Neuronal stem cell (in vitro differentiated cells): ENCODE data around the gene RPLP1.
"Not testable (repeated sequence)": the region's sequence is repeated elsewhere in the genome, so short reads cannot be mapped to it uniquely, and the experiment has no call there.

Experiments
- DNase-seq: peaks from one replicate; pipeline ENCODE4 v3.0.0-alpha.2; 2013; ENCODE audit warnings: low spot score
- H2AFZ ChIP-seq: one replicate; pipeline ENCODE4 v1.6.1; 2013; ENCODE audit warnings: mild to moderate bottlenecking, low read length, inconsistent platforms
- H2AK5ac ChIP-seq: 2 replicates; pipeline ENCODE4 v1.6.1; 2013; ENCODE audit warnings: low read depth, mild to moderate bottlenecking, inconsistent platforms, low read length, moderate library complexity, mixed read lengths
- H2BK120ac ChIP-seq: 2 replicates; pipeline ENCODE4 v1.6.1; 2013; ENCODE audit warnings: low read depth, mild to moderate bottlenecking, inconsistent platforms, low read length, moderate library complexity, mixed read lengths
- H2BK12ac ChIP-seq: one replicate; pipeline ENCODE4 v1.6.1; 2013; ENCODE audit warnings: low read length, inconsistent platforms
- H2BK15ac ChIP-seq: 2 replicates; pipeline ENCODE4 v1.6.1; 2013; ENCODE audit warnings: mild to moderate bottlenecking, low read length, inconsistent platforms, mixed read lengths
- H2BK5ac ChIP-seq: one replicate; pipeline ENCODE4 v1.6.1; 2013; ENCODE audit warnings: inconsistent platforms, mild to moderate bottlenecking, low read length, moderate library complexity
- H3K14ac ChIP-seq: one replicate; pipeline ENCODE4 v1.6.1; 2013; ENCODE audit warnings: low read length, inconsistent platforms
- H3K18ac ChIP-seq: 2 replicates; pipeline ENCODE4 v1.6.1; 2013; ENCODE audit warnings: low read length, inconsistent platforms
- H3K23ac ChIP-seq: 2 replicates; pipeline ENCODE4 v1.6.1; 2013; ENCODE audit warnings: low read depth, mild to moderate bottlenecking, mixed read lengths, low read length, inconsistent platforms; ENCODE audit not compliant: poor library complexity
- H3K27ac ChIP-seq: replicated peaks from 3 replicates; pipeline ENCODE4 v1.5.1; 2013; ENCODE audit warnings: low read length, inconsistent platforms
- H3K27me3 ChIP-seq, 3 experiments: 2 replicates each; pipeline ENCODE4 v1.6.1; 2013; ENCODE audit warnings: low read length in 3 of 3, mild to moderate bottlenecking in 2 of 3, inconsistent platforms in 1 of 3, low read depth in 1 of 3, mixed read lengths in 1 of 3, moderate library complexity in 1 of 3; ENCODE audit not compliant: control insufficient read depth in 3 of 3, insufficient read depth in 3 of 3
- H3K36me3 ChIP-seq, 2 donors: replicated peaks in 1 of 2; 2 replicates each; pipeline ENCODE4 v1.6.1; 2013; ENCODE audit warnings: low read length in 2 of 2; ENCODE audit not compliant: control insufficient read depth in 2 of 2, insufficient read depth in 2 of 2
- H3K4ac ChIP-seq: 2 replicates; pipeline ENCODE4 v1.6.1; 2013; ENCODE audit warnings: inconsistent platforms, mild to moderate bottlenecking, low read length, moderate library complexity
- H3K4me1 ChIP-seq, 2 donors: 1 replicate in 1 of 2; 2 replicates in 1 of 2; pipeline ENCODE4 v1.6.1; 2013; ENCODE audit warnings: low read length in 2 of 2, low read depth in 1 of 2; ENCODE audit not compliant: control insufficient read depth in 2 of 2, insufficient read depth in 1 of 2
- H3K4me2 ChIP-seq: one replicate; pipeline ENCODE4 v1.6.1; 2013; ENCODE audit warnings: mild to moderate bottlenecking, low read length, inconsistent platforms; ENCODE audit not compliant: insufficient read depth, poor library complexity, severe bottlenecking
- H3K4me3 ChIP-seq, 2 donors: 2 replicates each; pipeline ENCODE4 v1.5.1; 2013; ENCODE audit warnings: low read length in 2 of 2, mild to moderate bottlenecking in 2 of 2, inconsistent platforms in 1 of 2, moderate library complexity in 1 of 2
- H3K79me1 ChIP-seq: one replicate; pipeline ENCODE4 v1.6.1; 2013; ENCODE audit warnings: low read depth, mild to moderate bottlenecking, inconsistent platforms, low read length, moderate library complexity
- H3K9ac ChIP-seq: one replicate; pipeline ENCODE4 v1.6.1; 2013; ENCODE audit warnings: mild to moderate bottlenecking, low read depth, low read length, inconsistent platforms; ENCODE audit not compliant: poor library complexity
- H3K9me3 ChIP-seq, 2 donors: replicated peaks in 1 of 2; 2 replicates each; pipeline versions ENCODE3 to v1.6.1; 2013; ENCODE audit warnings: low read length in 2 of 2, mild to moderate bottlenecking in 2 of 2, inconsistent platforms in 1 of 2, low read depth in 1 of 2, mixed read lengths in 1 of 2, moderate library complexity in 1 of 2; ENCODE audit not compliant: control insufficient read depth in 2 of 2, insufficient read depth in 1 of 2
- H4K8ac ChIP-seq: one replicate; pipeline ENCODE4 v1.6.1; 2013; ENCODE audit warnings: low read depth, mild to moderate bottlenecking, inconsistent platforms, low read length, moderate library complexity
- H4K91ac ChIP-seq: one replicate; pipeline ENCODE4 v1.6.1; 2013; ENCODE audit warnings: low read length, low read depth, mild to moderate bottlenecking, inconsistent platforms; ENCODE audit not compliant: poor library complexity
- WGBS, 2 donors: extraction: QIAGEN DNeasy Blood & Tissue Kit; methylation state at CpG; one replicate each; pipeline ENCODE4 v1.1.7; 2013; ENCODE audit warnings: missing lambda C conversion rate in 2 of 2, mixed read lengths in 1 of 2; ENCODE audit not compliant: insufficient read length in 2 of 2, insufficient replicate concordance in 1 of 2; ENCODE audit errors: extremely low coverage in 2 of 2; 5-methylcytosine and 5-hydroxymethylcytosine counted together

The RPLP1 gene

GRCh38 chr15:69446953-69447352 is 5.7 kb upstream of the RPLP1 start:
- no peak overlapping the region for H3K23ac ChIP-seq
- WGBS, 2 donors = no CpG with 5 or more reads among the region's 2 CpGs
- DNase-seq = no peak
- no peak overlapping the region for H3K4me2 ChIP-seq
- H3K27me3 ChIP-seq = no peaks in the 10 kb centered on the region
- H3K4ac ChIP-seq = no peak overlapping the region
- H3K79me1 ChIP-seq = no peaks in the 10 kb centered on the region
- no peak overlapping the region for H3K9ac ChIP-seq
- no peak overlapping the region for H4K91ac ChIP-seq
- no peaks in the 10 kb centered on the region for H3K9me3 ChIP-seq
- no peak overlapping the region for H2BK15ac ChIP-seq
- peaks cover 15 to 78% of the 10 kb centered on the region in 2 donors for H3K36me3 ChIP-seq
- no peak overlapping the region for H3K18ac ChIP-seq
- no peak overlapping the region for H2BK5ac ChIP-seq
- no peak overlapping the region for H2AK5ac ChIP-seq
- no peak overlapping the region for H3K4me3 ChIP-seq
- H3K27ac ChIP-seq = no peak overlapping the region
- peaks cover 0 to 2% of the 10 kb centered on the region in 2 donors for H3K4me1 ChIP-seq
- H4K8ac ChIP-seq = no peak overlapping the region
- H3K14ac ChIP-seq = no peak overlapping the region
- H2AFZ ChIP-seq = no peak overlapping the region
- no peak overlapping the region for H2BK120ac ChIP-seq
- H2BK12ac ChIP-seq = no peak overlapping the region

- H3K9me3 ChIP-seq, H2AK5ac ChIP-seq, DNase-seq, H2BK120ac ChIP-seq, H3K27ac ChIP-seq, H3K27me3 ChIP-seq, H3K4me3 ChIP-seq, H4K8ac ChIP-seq, H3K79me1 ChIP-seq, H3K23ac ChIP-seq, H2BK15ac ChIP-seq, H3K4me2 ChIP-seq, H3K14ac ChIP-seq, H3K18ac ChIP-seq, H2BK5ac ChIP-seq, H2AFZ ChIP-seq, H2BK12ac ChIP-seq, H4K91ac ChIP-seq, H3K4ac ChIP-seq, H3K9ac ChIP-seq, H3K4me1 ChIP-seq: not testable (repeated sequence)
- H3K36me3 ChIP-seq = peaks cover 13 to 65% of the 10 kb centered on the region in 2 donors
- no CpG with 5 or more reads among the region's 4 CpGs for WGBS, 2 donors
Measured at GRCh38 chr15:69450221-69450620, 2.4 kb upstream of the RPLP1 start.

- no CpG with 5 or more reads among the region's 12 CpGs for WGBS, 2 donors
- Histone ChIP-seq H3K27me3 (no peaks in the 10 kb centered on the region), H3K14ac (no peak overlapping the region), H3K79me1 (no peaks in the 10 kb centered on the region), H2BK12ac (no peak overlapping the region), H2AFZ (no peak overlapping the region), H4K8ac (no peak overlapping the region), H3K27ac (no peak overlapping the region), H3K4me2 (no peak overlapping the region), H3K4me1 (peaks cover 4 to 9% of the 10 kb centered on the region in 2 donors), H2AK5ac (no peak overlapping the region), H3K4me3 (no peak overlapping the region), H3K18ac (no peak overlapping the region), H4K91ac (no peak overlapping the region), H2BK120ac (no peak overlapping the region), H3K23ac (no peak overlapping the region), H3K9me3 (no peaks in the 10 kb centered on the region), H2BK5ac (no peak overlapping the region), H3K9ac (no peak overlapping the region), H3K4ac (no peak overlapping the region), H2BK15ac (no peak overlapping the region), H3K36me3 (peaks cover 19 to 65% of the 10 kb centered on the region in 2 donors)
- no peak for DNase-seq
Measured at GRCh38 chr15:69450968-69451695, 1.5 kb upstream of the RPLP1 start.

GRCh38 chr15:69451951-69452691 is 497 bp upstream of the RPLP1 start:
- H4K8ac ChIP-seq = peak overlapping the region; percentile 53
- peak overlapping the region; percentile 74 to 97 for H3K4me3 ChIP-seq
- no peak overlapping the region for H3K23ac ChIP-seq
- peak overlapping the region; percentile 19 for H3K4ac ChIP-seq
- no peak overlapping the region for H4K91ac ChIP-seq
- peaks cover 4 to 9% of the 10 kb centered on the region in 2 donors for H3K4me1 ChIP-seq
- H2BK12ac ChIP-seq = no peak overlapping the region
- H2AK5ac ChIP-seq = peak overlapping the region; percentile 20
- H2AFZ ChIP-seq = peak overlapping the region; percentile 79
- no peak overlapping the region for H2BK15ac ChIP-seq
- no peaks in the 10 kb centered on the region for H3K9me3 ChIP-seq
- peak overlapping the region; percentile 81 for H3K9ac ChIP-seq
- H3K18ac ChIP-seq = peak overlapping the region; percentile 94
- H3K27me3 ChIP-seq = no peaks in the 10 kb centered on the region
- peak overlapping the region; percentile 68 for H3K4me2 ChIP-seq
- H2BK5ac ChIP-seq = peak overlapping the region; percentile 40
- H3K79me1 ChIP-seq = no peaks in the 10 kb centered on the region
- H3K36me3 ChIP-seq = peaks cover 15 to 65% of the 10 kb centered on the region in 2 donors
- no peak overlapping the region for H3K14ac ChIP-seq
- peak overlapping the region; percentile 76 for H3K27ac ChIP-seq
- no peak overlapping the region for H2BK120ac ChIP-seq
- no CpG with 5 or more reads among the region's 32 CpGs for WGBS, 2 donors
- DNase-seq = no peak
